Heart left ventricle (tissue), 16 donors: ENCODE data around the gene MMP21. TPM values are rescaled to one million over a fixed set of nuclear protein-coding genes. Genes with fewer than 3 reads are reported as not detected.

ENCODE experiments used
- ATAC-seq, 4 donors: fragments of 200-7000 bp; cut with Tn5 transposase; one replicate each; pipeline ENCODE4 v1.9.1; 2020 to 2022; ENCODE audit warnings: moderate library complexity in 4 of 4, mild to moderate bottlenecking in 3 of 4, moderate number of reproducible peaks in 1 of 4
- DNase-seq, 5 donors: peaks; one replicate each; pipeline ENCODE4 v3.0.0-alpha.2; 2020
- H3K27ac ChIP-seq, 12 donors: fragments of 200-600 bp; sonication (generic) in 4 of 12; one replicate each; pipeline versions ENCODE4 v1.5.0 to v1.8.0; 2016 to 2022; ENCODE audit warnings: mild to moderate bottlenecking in 2 of 12
- H3K27me3 ChIP-seq, 9 donors: fragments of 200-600 bp; sonication (generic) in 2 of 9; one replicate each; pipeline versions ENCODE4 v1.5.1 to v1.8.0; 2016 to 2022; ENCODE audit warnings: mild to moderate bottlenecking in 3 of 9
- H3K36me3 ChIP-seq, 9 donors: fragments of 200-600 bp; sonication (generic) in 2 of 9; one replicate each; pipeline versions ENCODE4 v1.5.0 to v1.8.0; 2018 to 2022; ENCODE audit warnings: mild to moderate bottlenecking in 2 of 9
- H3K4me1 ChIP-seq, 12 donors: fragments of 200-600 bp; sonication (generic) in 4 of 12; one replicate each; pipeline versions ENCODE4 v1.5.0 to v1.8.0; 2016 to 2022; ENCODE audit warnings: mild to moderate bottlenecking in 3 of 12
- H3K4me3 ChIP-seq, 12 donors: fragments of 200-600 bp; sonication (generic) in 4 of 12; one replicate each; pipeline versions ENCODE4 v1.5.0 to v1.8.0; 2017 to 2022; ENCODE audit warnings: mild to moderate bottlenecking in 9 of 12, moderate library complexity in 4 of 12
- H3K9me3 ChIP-seq, 12 donors: fragments of 200-600 bp; sonication (generic) in 4 of 12; one replicate each; pipeline versions ENCODE4 v1.5.0 to v1.8.0; 2016 to 2022; ENCODE audit warnings: mild to moderate bottlenecking in 1 of 12
- POLR2A ChIP-seq, 2 donors: fragments of 450-650 bp; IDR thresholded peaks; one replicate each; pipeline ENCODE4 v1.6.1; 2017; ENCODE audit warnings: antibody characterized with exemption in 2 of 2, mild to moderate bottlenecking in 2 of 2, moderate library complexity in 2 of 2
- WGBS, 4 donors: extraction: QIAGEN DNeasy Blood & Tissue Kit in 2 of 4; methylation state at CpG; one replicate each; pipeline versions ENCODE4 v1.1.5 to v1.1.7; 2013 to 2018; 5-methylcytosine and 5-hydroxymethylcytosine counted together
- intact Hi-C, 10 donors: fragments of 100-400 bp; cut with DNase I; formaldehyde crosslinking; loops; one replicate each; pipeline versions ENCODE4 v1.11.1 to v1.14.2; 2022
- polyA plus RNA-seq, 2 donors: library from polyadenylated mRNA; stranded (reverse); fragments of 200-250 nt; gene quantifications; one replicate each; pipeline ENCODE4 v1.2.3, GENCODE V29; 2013
- total RNA-seq, 9 donors: library from RNA; depleted of rRNA in 2 of 9; stranded (reverse); fragments of >200 nt in 2 of 9; fragmentation: NEBNext Ultra II Directional in 3 of 9; extraction: Animal tissue kit (Norgen Biotek cat#: 25700) in 3 of 9; gene quantifications; one replicate each; pipeline versions ENCODE4 v1.1.0 to v1.2.4, GENCODE V29; 2016 to 2023
- TF ChIP-seq, protein P1 (sequence below), 12 donors: fragments of 200-600 bp; sonication (generic) in 4 of 12; IDR thresholded peaks; one replicate each; pipeline versions ENCODE4 v1.5.0 to v1.8.0; 2018 to 2022; ENCODE audit warnings: antibody characterized with exemption in 12 of 12, mild to moderate bottlenecking in 5 of 12
- donor health status: ischemic (EF 13 %, LVEDD 7.1; RV severe dilation, severe dysfunction).
- donor health status: healthy with polysubstance abuse.
- donor health status: DM: no; HTN: yes; CAD: no.
- donor health status: DM: no; HTN: no; CAD: no.
- donor health status: ischemic (EF 25% LVEDD 6.9; RV normal size, moderate dysfunction).
- donor health status: ischemic (EF 25% LVEDD 5.7; RV mildly dilated, moderate dysfunction).
- donor health status: healthy.
- donor health status: DM: yes; HTN: yes; CAD: no.
- donor health status: ischemic (EF 35%, LVEDD 5.7; RV mildly dilated, moderate dysfunction).
- donor health status: nonischemic (EF 11% LVEDD 7.7; RV severe dilation, severe dysfunction).
- donor health status: DM: yes; HTN: yes; CAD: no.
- donor health status: PGD.
- donor health status: ischemic (EF 29% LVEDD 5.4; RV normal size, mild dysfunction).
- donor health status: nonischemic (EF 23%, LVEDD 6.1; RV moderate dilation, normal function).

The MMP21 gene
- total and polyA plus RNA-seq, 11 donors, result 0.09 to 0.25 (median 0.11) TPM; not detected in 8

DNA sequence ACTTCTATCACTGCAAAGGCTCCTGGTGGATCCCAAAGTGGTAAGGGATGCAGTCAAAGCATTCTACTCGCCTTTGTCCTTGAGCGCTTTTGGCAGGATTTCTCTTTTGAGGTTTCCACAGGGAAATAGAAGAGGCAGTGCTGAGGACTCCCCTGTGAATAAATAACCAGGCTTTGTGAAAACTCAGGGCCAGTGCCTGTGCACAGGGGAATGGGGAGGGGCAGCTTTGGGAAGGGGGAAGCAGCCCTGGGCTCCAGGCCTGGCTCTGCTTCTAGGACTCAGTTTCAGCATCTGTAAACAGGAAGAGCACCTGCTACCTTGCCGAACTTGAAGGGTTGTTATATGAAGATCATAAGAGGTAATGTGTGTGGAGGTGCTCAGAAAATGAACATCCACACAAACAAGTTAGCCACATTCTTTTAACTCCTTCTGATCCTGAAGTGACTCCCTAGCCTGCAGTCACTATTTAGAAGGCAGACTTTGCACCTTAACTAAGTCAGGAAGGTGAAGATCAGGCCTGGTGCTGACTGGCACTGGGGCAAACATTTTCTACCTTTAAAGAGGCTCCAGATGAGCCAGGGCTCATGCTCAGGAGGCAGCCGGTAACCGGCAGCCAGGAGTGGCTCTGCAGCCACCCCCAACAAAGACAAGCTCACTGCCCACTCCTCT, 22.5 kb upstream of the MMP21 start:
- no peaks in the 10 kb centered on the region for H3K9me3 ChIP-seq
- ATAC-seq (no peak), DNase-seq (no peak)
- peaks cover 0 to 91% (median 68%) of the 10 kb centered on the region in 9 donors for H3K36me3 ChIP-seq
- TF ChIP-seq POLR2A (IDR thresholded peaks at IDR 0.05), result no peak
- TF ChIP-seq, protein P1, sequence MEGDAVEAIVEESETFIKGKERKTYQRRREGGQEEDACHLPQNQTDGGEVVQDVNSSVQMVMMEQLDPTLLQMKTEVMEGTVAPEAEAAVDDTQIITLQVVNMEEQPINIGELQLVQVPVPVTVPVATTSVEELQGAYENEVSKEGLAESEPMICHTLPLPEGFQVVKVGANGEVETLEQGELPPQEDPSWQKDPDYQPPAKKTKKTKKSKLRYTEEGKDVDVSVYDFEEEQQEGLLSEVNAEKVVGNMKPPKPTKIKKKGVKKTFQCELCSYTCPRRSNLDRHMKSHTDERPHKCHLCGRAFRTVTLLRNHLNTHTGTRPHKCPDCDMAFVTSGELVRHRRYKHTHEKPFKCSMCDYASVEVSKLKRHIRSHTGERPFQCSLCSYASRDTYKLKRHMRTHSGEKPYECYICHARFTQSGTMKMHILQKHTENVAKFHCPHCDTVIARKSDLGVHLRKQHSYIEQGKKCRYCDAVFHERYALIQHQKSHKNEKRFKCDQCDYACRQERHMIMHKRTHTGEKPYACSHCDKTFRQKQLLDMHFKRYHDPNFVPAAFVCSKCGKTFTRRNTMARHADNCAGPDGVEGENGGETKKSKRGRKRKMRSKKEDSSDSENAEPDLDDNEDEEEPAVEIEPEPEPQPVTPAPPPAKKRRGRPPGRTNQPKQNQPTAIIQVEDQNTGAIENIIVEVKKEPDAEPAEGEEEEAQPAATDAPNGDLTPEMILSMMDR (IDR thresholded peaks at IDR 0.05), result no peak
- peaks cover 0 to 10% (median 1%) of the 10 kb centered on the region in 12 donors for H3K4me1 ChIP-seq
- 53 to 91% (median 64%) methylated on average over 5 of the region's 5 CpGs for WGBS, 4 donors
- no peak overlapping the region for H3K4me3 ChIP-seq
- intact Hi-C loops, result no loop called here
- H3K27me3 ChIP-seq, result no peaks in the 10 kb centered on the region
- no peak overlapping the region for H3K27ac ChIP-seq

DNA sequence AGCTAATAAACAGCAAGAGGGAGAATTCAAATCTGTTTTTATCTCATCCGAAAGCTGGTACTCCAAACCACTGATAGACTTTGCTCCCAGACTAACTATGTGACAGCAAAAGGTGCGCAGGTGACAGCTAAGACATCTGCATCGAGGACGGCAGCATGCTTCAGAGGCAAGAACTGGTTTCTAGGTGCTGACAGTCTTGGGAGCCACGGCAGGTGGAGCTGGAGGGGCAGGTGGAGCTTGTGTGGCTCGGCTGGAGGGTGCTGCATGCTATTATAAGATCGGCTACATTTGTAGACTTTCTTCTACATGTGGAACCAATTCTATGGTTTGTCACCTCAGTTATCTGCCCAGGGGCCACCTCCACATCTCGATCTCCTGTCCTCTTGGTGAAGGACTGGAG, 21.8 kb upstream of the MMP21 start:
- DNase-seq, result no peak
- Histone ChIP-seq H3K36me3 (peaks cover 0 to 93% (median 69%) of the 10 kb centered on the region in 9 donors), H3K4me3 (no peak overlapping the region), H3K27ac (no peak overlapping the region), H3K27me3 (no peaks in the 10 kb centered on the region), H3K9me3 (no peaks in the 10 kb centered on the region), H3K4me1 (peaks cover 0 to 10% (median 1%) of the 10 kb centered on the region in 12 donors)
- intact Hi-C loops, result no loop called here
- ATAC-seq, result no peak
- no peak for TF ChIP-seq POLR2A (IDR thresholded peaks at IDR 0.05)
- TF ChIP-seq, protein P1 (IDR thresholded peaks at IDR 0.05), result no peak
- WGBS, 4 donors, result 89 to 95% (median 93%) methylated on average over 8 of the region's 8 CpGs

DNA sequence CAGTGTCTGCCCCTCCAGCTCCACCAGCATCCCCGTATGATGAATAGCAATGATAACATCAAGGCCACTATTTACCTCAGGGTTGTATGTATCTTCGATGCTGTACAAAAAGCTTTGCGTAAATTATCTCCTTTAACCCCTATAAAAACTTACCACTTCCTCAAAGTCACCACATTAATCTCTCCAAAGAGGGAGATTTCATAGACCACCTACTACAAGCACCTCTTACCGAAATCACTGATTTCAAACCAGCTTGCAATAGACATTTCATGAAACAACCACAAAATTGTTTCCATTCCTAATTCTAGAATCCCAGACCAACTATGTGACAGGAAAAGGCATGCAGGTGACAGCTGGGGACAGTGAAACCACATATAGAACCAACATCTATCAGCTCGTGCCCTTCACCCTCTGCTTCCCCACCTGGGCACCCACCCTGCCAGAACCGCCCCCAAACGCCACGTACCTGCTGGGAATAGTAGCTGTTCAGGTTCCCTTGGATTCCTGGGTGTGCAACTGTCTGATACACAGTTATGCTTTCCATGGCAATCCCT, 20.1 kb upstream of the MMP21 start:
- intact Hi-C loops, result no loop called here
- ATAC-seq (no peak), DNase-seq (no peak)
- H3K27ac ChIP-seq, result peak overlapping the region in 6 of 12 donors; percentile 11 to 55 (median 31)
- peaks cover 0 to 92% (median 77%) of the 10 kb centered on the region in 9 donors for H3K36me3 ChIP-seq
- TF ChIP-seq POLR2A (IDR thresholded peaks at IDR 0.05), result no peak
- TF ChIP-seq, protein P1 (IDR thresholded peaks at IDR 0.05), result no peak
- H3K4me1 ChIP-seq, result peaks cover 0 to 10% (median 1%) of the 10 kb centered on the region in 12 donors
- no peak overlapping the region for H3K4me3 ChIP-seq
- H3K27me3 ChIP-seq, result no peaks in the 10 kb centered on the region
- no peaks in the 10 kb centered on the region for H3K9me3 ChIP-seq
- 82 to 92% (median 86%) methylated on average over 8 of the region's 8 CpGs for WGBS, 4 donors

DNA sequence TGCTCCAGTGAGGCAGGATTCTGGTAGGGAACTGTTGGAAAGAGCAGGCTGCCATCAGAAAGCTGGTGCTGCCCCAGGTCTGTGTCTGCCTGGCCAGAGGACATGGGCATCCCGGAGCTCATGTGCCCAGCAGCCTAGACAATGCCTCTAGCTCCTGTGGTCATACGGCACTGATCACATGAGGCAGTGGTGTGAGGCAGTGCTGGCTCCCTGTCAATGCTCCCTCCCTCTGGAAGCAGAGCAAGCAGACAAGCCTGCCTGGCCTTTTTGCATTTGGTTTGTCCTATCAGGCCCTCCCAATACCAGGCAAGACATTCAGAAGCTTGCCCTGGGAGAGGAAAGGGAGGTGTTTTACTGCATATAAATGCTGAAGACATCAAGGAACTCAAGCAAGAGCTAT, 19.5 kb upstream of the MMP21 start:
- Histone ChIP-seq H3K36me3 (peaks cover 0 to 91% (median 77%) of the 10 kb centered on the region in 9 donors), H3K27me3 (no peaks in the 10 kb centered on the region), H3K9me3 (no peaks in the 10 kb centered on the region), H3K4me1 (peaks cover 0 to 10% (median 1%) of the 10 kb centered on the region in 12 donors), H3K4me3 (no peak overlapping the region), H3K27ac (peak overlapping the region in 6 of 12 donors; percentile 11 to 55 (median 38))
- ATAC-seq (peak; percentile 79 to 95 (median 86)), DNase-seq (peak in 3 of 5 donors; percentile 53 to 77 (median 54))
- TF ChIP-seq, protein P1 (IDR thresholded peaks at IDR 0.05), result no peak
- TF ChIP-seq POLR2A (IDR thresholded peaks at IDR 0.05), result no peak
- 37 to 61% (median 48%) methylated on average over 2 of the region's 2 CpGs for WGBS, 4 donors
- intact Hi-C loops, result no loop called here
